ENCODE results near the gene ING4.
A peak's percentile ranks its signal among the peaks of the same experiment; 100 is the strongest.

ING4 gene

GRCh38 chr12:6699989-6700645 lies 37.2 kb upstream of the ING4 start:
- no peak for DNase-seq (ENCODE audit: low read depth)
- H3K4me3 ChIP-seq (ENCODE audit: control insufficient read depth, low read depth, low read length): peak overlapping the region; percentile 31
- TF ChIP-seq, protein P1, sequence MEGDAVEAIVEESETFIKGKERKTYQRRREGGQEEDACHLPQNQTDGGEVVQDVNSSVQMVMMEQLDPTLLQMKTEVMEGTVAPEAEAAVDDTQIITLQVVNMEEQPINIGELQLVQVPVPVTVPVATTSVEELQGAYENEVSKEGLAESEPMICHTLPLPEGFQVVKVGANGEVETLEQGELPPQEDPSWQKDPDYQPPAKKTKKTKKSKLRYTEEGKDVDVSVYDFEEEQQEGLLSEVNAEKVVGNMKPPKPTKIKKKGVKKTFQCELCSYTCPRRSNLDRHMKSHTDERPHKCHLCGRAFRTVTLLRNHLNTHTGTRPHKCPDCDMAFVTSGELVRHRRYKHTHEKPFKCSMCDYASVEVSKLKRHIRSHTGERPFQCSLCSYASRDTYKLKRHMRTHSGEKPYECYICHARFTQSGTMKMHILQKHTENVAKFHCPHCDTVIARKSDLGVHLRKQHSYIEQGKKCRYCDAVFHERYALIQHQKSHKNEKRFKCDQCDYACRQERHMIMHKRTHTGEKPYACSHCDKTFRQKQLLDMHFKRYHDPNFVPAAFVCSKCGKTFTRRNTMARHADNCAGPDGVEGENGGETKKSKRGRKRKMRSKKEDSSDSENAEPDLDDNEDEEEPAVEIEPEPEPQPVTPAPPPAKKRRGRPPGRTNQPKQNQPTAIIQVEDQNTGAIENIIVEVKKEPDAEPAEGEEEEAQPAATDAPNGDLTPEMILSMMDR (conservative IDR thresholded peaks at IDR 0.05; ENCODE audit: control insufficient read depth, insufficient read depth, low read depth, low read length): no peak

DNA sequence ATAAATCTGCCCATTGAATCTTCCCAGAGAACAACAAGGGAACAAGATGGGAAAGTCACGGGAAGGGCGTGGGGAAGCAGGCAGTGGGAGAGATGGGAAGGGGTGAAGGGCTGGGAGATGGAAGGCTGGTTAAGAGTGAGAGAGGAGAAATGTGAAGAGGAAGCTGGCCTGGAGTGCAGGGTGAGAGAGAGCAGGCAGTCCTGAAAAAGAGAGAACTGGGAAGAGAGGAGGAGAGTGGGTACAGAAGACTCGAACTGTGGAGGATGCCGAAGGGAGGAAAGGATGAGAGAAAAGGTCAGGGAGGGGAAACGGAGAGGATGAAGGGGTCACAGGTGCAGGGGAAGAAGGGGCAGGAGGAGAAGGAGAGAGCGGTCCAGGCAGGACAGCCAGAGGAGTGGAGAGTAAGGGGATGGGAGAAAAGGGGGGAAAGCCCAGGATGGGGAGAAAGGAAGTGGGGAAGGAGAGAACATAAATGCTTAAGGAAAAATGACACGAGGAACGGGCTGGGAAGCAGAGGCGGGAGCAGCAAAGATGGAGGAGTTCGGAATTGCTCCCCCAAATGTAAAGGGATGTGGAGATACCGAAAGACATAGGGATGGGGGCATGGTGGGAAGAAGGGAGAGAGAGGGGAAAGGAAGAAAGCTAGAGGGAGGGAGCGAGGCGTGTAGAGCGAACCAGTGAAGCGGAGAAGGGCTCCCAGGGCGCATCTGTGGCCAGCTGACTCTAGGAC lies 36.5 kb upstream of the ING4 start:
- peak overlapping the region; percentile 31 for H3K4me3 ChIP-seq (ENCODE audit: control insufficient read depth, low read depth, low read length)
- DNase-seq (ENCODE audit: low read depth): no peak

GRCh38 chr12:6698352-6699046 lies 35.6 kb upstream of the ING4 start:
- TF ChIP-seq, protein P1 (conservative IDR thresholded peaks at IDR 0.05; ENCODE audit: control insufficient read depth, insufficient read depth, low read depth, low read length): no peak
- DNase-seq (ENCODE audit: low read depth): no peak
- no peak overlapping the region for H3K4me3 ChIP-seq (ENCODE audit: control insufficient read depth, low read depth, low read length)

More for the DNA sequence above, 36.5 kb upstream of the ING4 start:
- TF ChIP-seq, protein P1 (conservative IDR thresholded peaks at IDR 0.05; ENCODE audit: control insufficient read depth, insufficient read depth, low read depth, low read length): no peak

GRCh38 chr12:6697584-6698351 lies 34.8 kb upstream of the ING4 start:
- no peak overlapping the region for H3K4me3 ChIP-seq (ENCODE audit: control insufficient read depth, low read depth, low read length)
- peak; percentile 71 for DNase-seq (ENCODE audit: low read depth)
- TF ChIP-seq, protein P1 (conservative IDR thresholded peaks at IDR 0.05; ENCODE audit: control insufficient read depth, insufficient read depth, low read depth, low read length): peak; percentile 74

DNA sequence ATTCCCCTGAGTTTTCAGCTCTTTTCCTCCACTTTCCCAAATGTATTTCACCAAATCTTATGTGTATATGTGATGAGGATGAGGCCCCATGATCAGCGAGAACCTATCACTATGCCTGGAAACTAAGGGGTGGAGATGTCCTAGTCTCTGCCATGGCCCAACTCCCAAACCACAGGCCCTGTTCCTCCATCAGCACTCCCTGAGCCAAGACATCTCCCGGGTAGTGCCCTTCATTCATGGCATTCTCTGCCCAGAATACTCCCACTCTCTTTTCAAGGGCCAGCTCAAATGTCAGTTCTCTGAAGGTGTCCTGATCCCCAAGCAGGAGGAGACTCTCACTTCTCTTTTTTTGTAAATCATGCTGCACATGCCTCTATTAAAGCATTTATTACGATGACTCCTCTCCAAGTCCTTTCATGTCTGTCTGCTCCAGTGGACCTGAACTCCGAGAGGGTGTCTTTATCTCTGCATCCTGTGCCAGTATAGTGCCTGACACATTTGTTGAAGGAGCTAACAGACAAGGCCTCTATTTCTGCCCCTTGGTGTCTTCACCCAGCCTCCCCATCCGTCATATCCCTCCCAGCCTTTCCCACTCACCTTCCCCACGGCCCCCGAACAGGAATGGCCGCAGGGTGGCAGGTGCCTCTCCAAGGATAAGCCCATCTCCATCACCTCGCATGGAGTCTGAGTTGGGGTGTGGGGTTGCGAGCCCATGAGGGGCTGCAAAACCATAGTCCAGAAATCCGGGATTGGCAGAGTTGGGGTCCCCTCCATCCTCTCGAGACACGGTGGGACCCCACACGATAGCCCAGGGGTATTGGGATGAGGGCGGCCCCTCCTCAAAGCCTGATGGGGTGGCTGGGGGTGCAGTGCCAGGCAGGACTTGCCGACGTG lies 34.0 kb upstream of the ING4 start:
- DNase-seq (ENCODE audit: low read depth): no peak
- H3K4me3 ChIP-seq (ENCODE audit: control insufficient read depth, low read depth, low read length): no peak overlapping the region
- TF ChIP-seq, protein P1 (conservative IDR thresholded peaks at IDR 0.05; ENCODE audit: control insufficient read depth, insufficient read depth, low read depth, low read length): no peak
